C4-2B (cell line): ENCODE measurements around the gene ATG4A.

Source experiments
- H3K27ac ChIP-seq: fragments of 450-650 bp; 2 replicates; pipeline ENCODE4 v1.5.1; 2017
- ZFX ChIP-seq: fragments of 450-650 bp; IDR thresholded peaks from 2 replicates; pipeline ENCODE4 v1.6.1; 2017
- TF ChIP-seq, protein P1 (sequence below): fragments of 450-650 bp; conservative IDR thresholded peaks from 2 replicates; pipeline ENCODE4 v1.5.1; 2017; ENCODE audit warnings: mild to moderate bottlenecking

ATG4A gene

DNA sequence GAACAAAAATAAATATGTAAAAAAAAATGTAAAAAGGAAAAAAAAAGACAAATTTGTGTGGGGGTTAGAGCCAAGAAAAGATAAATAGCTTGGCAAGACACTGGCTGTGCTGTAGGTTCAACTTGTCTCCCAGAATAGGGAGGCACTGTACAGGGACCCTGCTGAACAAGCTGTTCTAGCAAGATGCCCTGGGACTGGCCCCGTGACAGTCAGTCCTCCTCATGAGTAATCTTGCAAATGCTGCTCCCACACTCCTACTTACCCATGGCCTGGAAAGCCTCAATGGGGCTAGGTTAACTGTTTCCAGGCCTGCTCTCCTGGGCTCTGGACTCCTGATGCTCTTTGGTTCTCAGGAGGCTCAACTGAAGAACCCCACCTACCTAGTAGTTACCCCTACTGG lies 106.8 kb downstream of the ATG4A start:
- H3K27ac ChIP-seq: no peak overlapping the region
- no peak for TF ChIP-seq ZFX
- TF ChIP-seq, protein P1, sequence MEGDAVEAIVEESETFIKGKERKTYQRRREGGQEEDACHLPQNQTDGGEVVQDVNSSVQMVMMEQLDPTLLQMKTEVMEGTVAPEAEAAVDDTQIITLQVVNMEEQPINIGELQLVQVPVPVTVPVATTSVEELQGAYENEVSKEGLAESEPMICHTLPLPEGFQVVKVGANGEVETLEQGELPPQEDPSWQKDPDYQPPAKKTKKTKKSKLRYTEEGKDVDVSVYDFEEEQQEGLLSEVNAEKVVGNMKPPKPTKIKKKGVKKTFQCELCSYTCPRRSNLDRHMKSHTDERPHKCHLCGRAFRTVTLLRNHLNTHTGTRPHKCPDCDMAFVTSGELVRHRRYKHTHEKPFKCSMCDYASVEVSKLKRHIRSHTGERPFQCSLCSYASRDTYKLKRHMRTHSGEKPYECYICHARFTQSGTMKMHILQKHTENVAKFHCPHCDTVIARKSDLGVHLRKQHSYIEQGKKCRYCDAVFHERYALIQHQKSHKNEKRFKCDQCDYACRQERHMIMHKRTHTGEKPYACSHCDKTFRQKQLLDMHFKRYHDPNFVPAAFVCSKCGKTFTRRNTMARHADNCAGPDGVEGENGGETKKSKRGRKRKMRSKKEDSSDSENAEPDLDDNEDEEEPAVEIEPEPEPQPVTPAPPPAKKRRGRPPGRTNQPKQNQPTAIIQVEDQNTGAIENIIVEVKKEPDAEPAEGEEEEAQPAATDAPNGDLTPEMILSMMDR: no peak

DNA sequence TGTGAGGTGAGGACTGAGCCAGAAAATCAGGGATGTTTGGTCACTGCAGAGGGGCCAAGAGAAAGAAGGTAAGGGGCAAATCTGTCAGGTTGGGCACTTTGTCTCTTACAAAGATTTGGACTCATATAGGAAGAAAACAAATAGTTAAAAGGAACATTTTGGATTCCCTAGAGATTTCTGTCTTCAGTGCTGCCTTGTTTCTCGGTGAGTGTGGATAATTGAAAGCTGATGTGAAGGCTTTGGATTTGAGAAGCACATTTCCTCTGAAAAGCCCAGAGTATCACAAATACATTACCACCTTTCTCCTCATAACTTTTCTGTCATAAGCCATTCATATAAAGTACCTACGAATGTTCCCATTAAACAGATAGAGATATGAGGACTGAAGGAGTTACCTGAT lies 107.5 kb downstream of the ATG4A start:
- no peak for TF ChIP-seq ZFX
- TF ChIP-seq, protein P1: no peak
- H3K27ac ChIP-seq: no peak overlapping the region

DNA sequence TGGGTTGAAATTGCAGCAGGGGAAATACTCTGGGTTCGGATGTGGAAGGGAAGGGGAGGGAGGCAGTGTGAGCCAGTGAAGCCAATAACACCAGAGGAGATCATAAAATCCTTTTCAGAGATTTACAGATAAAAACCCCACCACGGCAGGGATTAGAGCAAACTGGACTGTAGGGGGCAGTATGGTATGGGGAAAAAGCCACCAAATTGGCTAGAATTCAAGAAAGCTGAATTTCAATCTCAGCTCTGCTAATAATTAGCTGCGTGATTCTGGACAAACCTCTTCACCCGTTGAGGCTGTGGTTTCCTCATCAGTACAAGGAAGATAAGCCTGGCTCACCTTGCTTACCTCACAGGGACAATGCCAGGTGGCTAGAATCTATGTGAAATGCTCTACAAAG lies 108.1 kb downstream of the ATG4A start:
- no peak for TF ChIP-seq ZFX
- TF ChIP-seq, protein P1: peak; percentile 66
- H3K27ac ChIP-seq: no peak overlapping the region

DNA sequence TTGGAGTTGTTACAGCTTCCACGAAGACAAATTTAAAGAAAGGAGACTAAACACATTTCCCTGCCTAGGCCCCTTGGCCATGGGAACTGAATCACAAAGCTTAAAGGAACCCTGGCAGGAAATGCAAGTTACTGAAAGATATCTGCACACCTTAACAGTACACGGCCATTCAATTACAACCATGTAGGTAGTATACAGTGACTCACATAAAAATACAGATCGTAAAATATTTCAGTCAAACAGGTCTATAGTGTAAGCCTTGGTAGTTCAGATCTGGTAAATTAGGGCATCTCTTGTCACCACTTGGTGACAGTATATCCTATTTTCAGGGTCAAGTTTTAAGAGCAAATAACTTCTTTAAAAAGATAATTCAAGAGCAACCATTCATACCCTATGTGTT lies 112.0 kb downstream of the ATG4A start:
- TF ChIP-seq, protein P1: 0 out of 2 replicates have a peak, but pooled peaks have one; percentile 11
- TF ChIP-seq ZFX: no peak
- H3K27ac ChIP-seq: no peak overlapping the region
